Spleen (tissue), 11 donors: ENCODE data around the gene PDGFD. TPM values are rescaled to one million over a fixed set of nuclear protein-coding genes. Genes with fewer than 3 reads are reported as not detected.

Source experiments
- DNase-seq: peaks from one replicate; pipeline ENCODE4 v3.0.0-alpha.2; 2020
- H3K27ac ChIP-seq, 8 donors: fragments of 200-600 bp; sonication (generic) in 7 of 8; 1 replicate in 4 of 8; 2 replicates in 4 of 8; pipeline versions ENCODE4 v1.5.0 to v1.8.0; 2016 to 2021; ENCODE audit warnings: inconsistent platforms in 4 of 8, mild to moderate bottlenecking in 4 of 8, moderate library complexity in 1 of 8
- H3K27me3 ChIP-seq, 7 donors: fragments of 200-600 bp; sonication (generic) in 6 of 7; replicated peaks in 1 of 7; 1 replicate in 4 of 7; 2 replicates in 3 of 7; pipeline versions ENCODE4 v1.5.0 to v1.8.0; 2016 to 2021; ENCODE audit warnings: inconsistent platforms in 3 of 7, mild to moderate bottlenecking in 1 of 7
- H3K36me3 ChIP-seq, 6 donors: fragments of 200-600 bp; sonication (generic) in 5 of 6; 1 replicate in 4 of 6; 2 replicates in 2 of 6; pipeline versions ENCODE4 v1.5.0 to v1.8.0; 2016 to 2021; ENCODE audit warnings: inconsistent platforms in 2 of 6
- H3K4me1 ChIP-seq, 6 donors: fragments of 200-600 bp; sonication (generic) in 5 of 6; 1 replicate in 3 of 6; 2 replicates in 3 of 6; pipeline versions ENCODE4 v1.5.0 to v1.8.0; 2016 to 2021; ENCODE audit warnings: inconsistent platforms in 3 of 6
- H3K4me3 ChIP-seq, 8 donors: fragments of 200-600 bp; sonication (generic) in 7 of 8; 1 replicate in 4 of 8; 2 replicates in 4 of 8; pipeline versions ENCODE4 v1.5.0 to v1.8.0; 2016 to 2021; ENCODE audit warnings: inconsistent platforms in 4 of 8, mild to moderate bottlenecking in 4 of 8, moderate library complexity in 2 of 8
- H3K9me3 ChIP-seq, 8 donors: fragments of 200-600 bp; sonication (generic) in 7 of 8; 1 replicate in 4 of 8; 2 replicates in 4 of 8; pipeline versions ENCODE4 v1.5.0 to v1.8.0; 2016 to 2021; ENCODE audit warnings: inconsistent platforms in 4 of 8
- CTCF ChIP-seq, 11 experiments: fragments of 200-600 bp in 7 of 11; fragments of 450-650 bp in 4 of 11; sonication (generic) in 4 of 11; IDR thresholded peaks in 8 of 11; conservative IDR thresholded peaks in 3 of 11; 1 replicate in 7 of 11; 2 replicates in 4 of 11; pipeline versions ENCODE4 v1.4.0 to v1.8.0; 2016 to 2021; ENCODE audit warnings: antibody characterized with exemption in 11 of 11, inconsistent platforms in 4 of 11, mild to moderate bottlenecking in 1 of 11
- POLR2A ChIP-seq, 3 donors: fragments of 450-650 bp; IDR thresholded peaks; one replicate each; pipeline ENCODE4 v1.5.1; 2017; ENCODE audit warnings: antibody characterized with exemption in 3 of 3, mild to moderate bottlenecking in 1 of 3
- POLR2AphosphoS5 ChIP-seq, 3 donors: sonication (generic); formaldehyde crosslinking; IDR thresholded peaks; one replicate each; pipeline ENCODE4 v1.5.1; 2017; ENCODE audit warnings: antibody characterized with exemption in 3 of 3
- WGBS, 5 donors: extraction: QIAGEN DNeasy Blood & Tissue Kit in 3 of 5; methylation state at CpG; one replicate each; pipeline versions ENCODE4 v1.1.5 to v1.1.7; 2013 to 2018; 5-methylcytosine and 5-hydroxymethylcytosine counted together
- intact Hi-C: fragments of 100-400 bp; cut with DNase I; formaldehyde crosslinking; loops from one replicate; pipeline ENCODE4 v1.15.0; 2023; ENCODE audit warnings: low total_unique reads
- polyA plus RNA-seq, 3 donors: library from polyadenylated mRNA; stranded (reverse); fragments of 200-250 nt; gene quantifications; one replicate each; pipeline ENCODE4 v1.2.1, GENCODE V29; 2013
- total RNA-seq, 7 donors: library from RNA; depleted of rRNA in 3 of 7; stranded (reverse); fragments of >200 nt in 3 of 7; fragmentation: NEBNext Ultra II Directional in 4 of 7; extraction: Animal tissue kit (Norgen Biotek cat#: 25700) in 4 of 7; gene quantifications; one replicate each; pipeline versions ENCODE4 v1.1.0 to v1.2.1, GENCODE V29; 2016 to 2021
- donor health status: healthy with polysubstance abuse.
- donor health status: DM: no; HTN: no; CAD: no; lungs with moderate emphysema.
- donor health status: DM: no; HTN: no; CAD: no.
- donor health status: Bipolar disorder and iron deficiency.
- donor health status: healthy.
- donor health status: DM: no; HTN: no; CAD: no.
- donor health status: DM: yes; HTN: yes; CAD: no.

Gene PDGFD
- total and polyA plus RNA-seq, 10 donors = 0.43 to 7.1 (median 3.4) TPM

GRCh38 chr11:103988595-103988969 lies 175.4 kb downstream of the PDGFD start:
- TF ChIP-seq POLR2AphosphoS5 (IDR thresholded peaks at IDR 0.05) = no peak
- TF ChIP-seq POLR2A (IDR thresholded peaks at IDR 0.05) = no peak
- no peak for TF ChIP-seq CTCF (IDR thresholded peaks at IDR 0.05 in 8 of 11, conservative IDR thresholded peaks at IDR 0.05 in 3 of 11)
- peaks cover 0 to 4% (median 0%) of the 10 kb centered on the region in 8 donors for H3K9me3 ChIP-seq
- WGBS, 5 donors = 69 to 81% (median 72%) methylated on average over 4 of the region's 4 CpGs
- DNase-seq = no peak
- no peaks in the 10 kb centered on the region for H3K4me1 ChIP-seq
- intact Hi-C loops = no loop called here
- H3K4me3 ChIP-seq = no peak overlapping the region
- no peaks in the 10 kb centered on the region for H3K27me3 ChIP-seq
- no peak overlapping the region for H3K27ac ChIP-seq
- no peaks in the 10 kb centered on the region for H3K36me3 ChIP-seq

GRCh38 chr11:103987629-103988594 lies 176.0 kb downstream of the PDGFD start:
- TF ChIP-seq POLR2AphosphoS5 (IDR thresholded peaks at IDR 0.05) = no peak
- no peak for TF ChIP-seq POLR2A (IDR thresholded peaks at IDR 0.05)
- TF ChIP-seq CTCF (IDR thresholded peaks at IDR 0.05 in 8 of 11, conservative IDR thresholded peaks at IDR 0.05 in 3 of 11) = no peak
- peaks cover 0 to 4% (median 0%) of the 10 kb centered on the region in 8 donors for H3K9me3 ChIP-seq
- H3K4me3 ChIP-seq = no peak overlapping the region
- H3K36me3 ChIP-seq = no peaks in the 10 kb centered on the region
- no peak for DNase-seq
- WGBS, 5 donors = 75 to 86% (median 83%) methylated on average over 9 of the region's 9 CpGs
- intact Hi-C loops = no loop called here
- no peaks in the 10 kb centered on the region for H3K4me1 ChIP-seq
- H3K27me3 ChIP-seq = no peaks in the 10 kb centered on the region
- no peak overlapping the region for H3K27ac ChIP-seq

DNA sequence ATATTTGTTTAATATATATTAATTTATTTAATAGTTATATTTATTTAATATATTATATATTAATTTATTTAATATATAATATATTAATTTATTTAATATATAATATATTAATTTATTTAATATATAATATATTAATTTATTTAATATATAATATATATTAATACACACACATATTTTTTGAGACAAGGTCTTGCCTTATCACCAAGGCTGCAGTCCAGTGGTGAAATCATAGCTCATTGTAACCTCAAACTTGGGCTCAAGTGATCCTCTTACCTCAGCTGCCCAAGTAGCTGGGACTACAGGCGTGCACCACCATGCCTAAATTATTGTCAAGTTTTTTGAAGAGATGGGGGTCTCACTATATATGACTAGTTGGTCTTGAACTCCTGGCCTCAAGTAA lies 178.9 kb downstream of the PDGFD start:
- TF ChIP-seq POLR2AphosphoS5 (IDR thresholded peaks at IDR 0.05) (no peak), CTCF (IDR thresholded peaks at IDR 0.05 in 8 of 11, conservative IDR thresholded peaks at IDR 0.05 in 3 of 11) (no peak), POLR2A (IDR thresholded peaks at IDR 0.05) (no peak)
- Histone ChIP-seq H3K4me1 (no peaks in the 10 kb centered on the region), H3K4me3 (no peak overlapping the region), H3K27me3 (no peaks in the 10 kb centered on the region), H3K36me3 (no peaks in the 10 kb centered on the region), H3K9me3 (peaks cover 0 to 4% (median 0%) of the 10 kb centered on the region in 8 donors), H3K27ac (no peak overlapping the region)
- DNase-seq = no peak
- intact Hi-C loops = no loop called here
- 85 to 97% (median 95%) methylated on average over 1 of the region's 1 CpG for WGBS, 5 donors

GRCh38 chr11:103980108-103980507 lies 183.8 kb downstream of the PDGFD start:
- TF ChIP-seq CTCF (IDR thresholded peaks at IDR 0.05 in 8 of 11, conservative IDR thresholded peaks at IDR 0.05 in 3 of 11) = no peak
- TF ChIP-seq POLR2A (IDR thresholded peaks at IDR 0.05) = no peak
- TF ChIP-seq POLR2AphosphoS5 (IDR thresholded peaks at IDR 0.05) = no peak
- intact Hi-C loops = no loop called here
- Histone ChIP-seq H3K36me3 (no peaks in the 10 kb centered on the region), H3K4me1 (no peaks in the 10 kb centered on the region), H3K4me3 (no peak overlapping the region), H3K27me3 (no peaks in the 10 kb centered on the region), H3K27ac (no peak overlapping the region), H3K9me3 (peaks cover 0 to 4% (median 0%) of the 10 kb centered on the region in 8 donors)
- no peak for DNase-seq
- WGBS, 5 donors = 78 to 91% (median 83%) methylated on average over 1 of the region's 1 CpG
